ENCODE data around the gene TTC9.

The TTC9 gene

DNA sequence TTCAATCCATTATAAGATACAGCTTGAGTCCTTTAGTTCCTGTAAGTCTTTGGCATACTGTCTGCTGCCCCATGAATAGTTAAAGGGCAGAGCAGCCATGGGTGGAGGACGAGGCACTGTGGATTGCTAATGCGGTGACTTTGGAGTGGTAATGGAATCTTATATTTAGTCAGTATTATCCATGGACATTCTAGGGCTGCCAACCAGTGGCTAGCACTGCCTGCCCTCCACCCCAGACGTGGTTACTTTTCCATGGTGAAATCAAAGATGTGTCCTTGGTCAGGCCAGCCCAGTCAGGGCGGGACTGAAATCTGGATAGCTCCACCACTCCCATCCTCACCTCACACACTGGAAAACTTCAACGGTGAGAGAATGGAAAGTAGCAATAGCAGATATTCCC lies 2.3 kb downstream of the TTC9 start:
- H3K4me3 ChIP-seq (ENCODE audit: low read depth, low read length): peak overlapping the region; percentile 59
- TF ChIP-seq, protein P1, sequence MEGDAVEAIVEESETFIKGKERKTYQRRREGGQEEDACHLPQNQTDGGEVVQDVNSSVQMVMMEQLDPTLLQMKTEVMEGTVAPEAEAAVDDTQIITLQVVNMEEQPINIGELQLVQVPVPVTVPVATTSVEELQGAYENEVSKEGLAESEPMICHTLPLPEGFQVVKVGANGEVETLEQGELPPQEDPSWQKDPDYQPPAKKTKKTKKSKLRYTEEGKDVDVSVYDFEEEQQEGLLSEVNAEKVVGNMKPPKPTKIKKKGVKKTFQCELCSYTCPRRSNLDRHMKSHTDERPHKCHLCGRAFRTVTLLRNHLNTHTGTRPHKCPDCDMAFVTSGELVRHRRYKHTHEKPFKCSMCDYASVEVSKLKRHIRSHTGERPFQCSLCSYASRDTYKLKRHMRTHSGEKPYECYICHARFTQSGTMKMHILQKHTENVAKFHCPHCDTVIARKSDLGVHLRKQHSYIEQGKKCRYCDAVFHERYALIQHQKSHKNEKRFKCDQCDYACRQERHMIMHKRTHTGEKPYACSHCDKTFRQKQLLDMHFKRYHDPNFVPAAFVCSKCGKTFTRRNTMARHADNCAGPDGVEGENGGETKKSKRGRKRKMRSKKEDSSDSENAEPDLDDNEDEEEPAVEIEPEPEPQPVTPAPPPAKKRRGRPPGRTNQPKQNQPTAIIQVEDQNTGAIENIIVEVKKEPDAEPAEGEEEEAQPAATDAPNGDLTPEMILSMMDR (IDR thresholded peaks at IDR 0.05; ENCODE audit: borderline replicate concordance, insufficient read depth, low read depth, low read length): no peak

DNA sequence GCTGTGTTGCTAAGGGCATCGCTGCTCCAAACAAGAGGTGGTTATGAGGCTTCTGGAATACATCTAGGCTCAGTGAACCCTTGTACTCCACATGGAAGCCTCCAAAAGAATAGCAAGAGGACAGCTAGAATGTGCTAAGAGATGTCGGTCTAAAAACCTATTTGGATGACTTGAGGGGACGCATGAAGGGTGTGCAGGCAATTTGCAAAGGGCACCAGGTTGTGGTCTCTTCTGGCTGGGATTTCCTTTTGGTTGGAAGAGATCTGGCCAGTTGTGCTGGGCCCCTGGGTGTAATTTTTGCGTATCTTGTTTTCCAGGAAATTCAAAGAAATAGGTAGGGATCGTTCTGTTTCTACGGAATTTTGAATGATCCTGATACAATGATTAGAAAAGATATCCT lies 4.2 kb downstream of the TTC9 start:
- TF ChIP-seq, protein P1 (IDR thresholded peaks at IDR 0.05; ENCODE audit: borderline replicate concordance, insufficient read depth, low read depth, low read length): no peak
- no peak overlapping the region for H3K4me3 ChIP-seq (ENCODE audit: low read depth, low read length)

DNA sequence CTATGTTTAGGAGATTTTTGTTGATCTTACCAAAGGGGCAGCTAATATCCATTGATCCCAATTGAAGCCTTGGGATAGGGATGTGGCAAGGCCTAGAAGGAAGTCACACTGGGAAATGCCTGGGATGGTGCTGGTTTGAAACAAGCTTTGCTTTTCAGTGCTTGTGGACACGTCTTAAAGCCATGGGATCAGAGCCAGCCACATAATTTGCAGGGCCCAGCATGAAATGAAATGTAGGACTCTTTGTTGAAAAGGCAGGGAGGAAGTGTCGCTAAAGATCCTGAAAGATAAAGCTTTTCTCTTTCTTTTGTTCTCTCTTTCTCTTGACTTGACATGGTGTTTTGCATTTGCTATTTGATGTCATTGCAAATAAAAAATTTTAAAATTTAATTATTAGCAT lies 5.0 kb downstream of the TTC9 start:
- H3K4me3 ChIP-seq (ENCODE audit: low read depth, low read length): no peak overlapping the region
- TF ChIP-seq, protein P1 (IDR thresholded peaks at IDR 0.05; ENCODE audit: borderline replicate concordance, insufficient read depth, low read depth, low read length): no peak

DNA sequence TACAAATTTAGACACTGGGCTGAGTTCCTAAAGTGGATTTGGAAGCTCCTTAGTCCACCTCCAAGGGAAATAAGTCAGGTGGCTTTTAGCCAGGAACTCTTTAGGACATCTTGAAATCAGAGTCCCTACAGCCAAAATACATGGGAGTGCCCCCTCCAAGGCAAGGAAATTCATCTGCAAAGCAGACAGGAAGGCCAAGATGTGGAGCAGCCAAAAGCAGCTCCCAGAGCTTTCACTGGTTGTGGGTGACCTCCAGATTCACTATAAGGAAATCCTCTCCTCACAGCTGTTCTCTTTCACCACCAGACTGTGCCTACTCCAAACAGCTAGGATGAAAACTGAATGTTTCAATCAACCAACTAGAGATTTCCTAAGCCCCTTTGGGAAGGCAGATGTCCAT lies 6.6 kb downstream of the TTC9 start:
- TF ChIP-seq, protein P1 (IDR thresholded peaks at IDR 0.05; ENCODE audit: borderline replicate concordance, insufficient read depth, low read depth, low read length): no peak
- no peak overlapping the region for H3K4me3 ChIP-seq (ENCODE audit: low read depth, low read length)

DNA sequence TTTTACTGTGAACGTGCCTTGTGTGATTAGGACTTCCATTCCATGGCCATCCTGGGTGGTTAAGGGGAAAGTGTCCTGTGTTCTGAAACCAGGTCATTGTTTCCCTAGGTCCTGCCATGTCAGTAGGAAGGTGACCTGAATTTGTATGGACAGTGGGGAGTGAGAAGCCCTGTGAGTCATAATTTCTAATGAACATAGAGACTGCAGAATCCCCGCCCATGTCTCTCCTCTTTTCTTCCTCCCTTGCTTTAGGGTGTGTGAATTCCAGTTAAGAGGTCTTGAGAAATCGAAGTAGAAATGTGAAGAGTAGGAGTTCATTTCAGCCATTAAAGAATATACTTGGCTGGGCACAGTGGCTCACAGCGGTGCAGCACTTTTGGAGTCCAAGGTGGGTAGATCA lies 8.1 kb downstream of the TTC9 start:
- TF ChIP-seq, protein P1 (IDR thresholded peaks at IDR 0.05; ENCODE audit: borderline replicate concordance, insufficient read depth, low read depth, low read length): no peak
- no peak overlapping the region for H3K4me3 ChIP-seq (ENCODE audit: low read depth, low read length)

DNA sequence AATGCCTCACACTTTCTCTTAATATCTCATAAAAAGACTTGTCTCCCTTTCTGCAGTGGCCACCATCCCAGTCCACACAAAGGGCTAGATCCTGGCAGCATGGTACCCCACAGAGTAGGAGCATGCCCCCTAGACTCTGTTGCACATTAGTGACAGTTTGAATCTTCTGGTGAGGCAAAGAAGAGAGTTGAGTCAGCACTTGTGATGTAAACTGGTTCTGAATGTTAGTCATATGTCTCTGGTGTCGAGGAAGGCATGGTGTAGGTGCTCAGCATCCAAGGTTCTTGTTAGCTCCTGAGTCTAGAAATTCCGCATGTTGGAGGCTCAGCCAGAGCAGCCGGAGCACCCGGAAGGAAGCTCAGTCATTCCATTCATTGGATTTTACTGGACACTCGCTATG lies 9.8 kb downstream of the TTC9 start:
- TF ChIP-seq, protein P1 (IDR thresholded peaks at IDR 0.05; ENCODE audit: borderline replicate concordance, insufficient read depth, low read depth, low read length): no peak
- no peak overlapping the region for H3K4me3 ChIP-seq (ENCODE audit: low read depth, low read length)

DNA sequence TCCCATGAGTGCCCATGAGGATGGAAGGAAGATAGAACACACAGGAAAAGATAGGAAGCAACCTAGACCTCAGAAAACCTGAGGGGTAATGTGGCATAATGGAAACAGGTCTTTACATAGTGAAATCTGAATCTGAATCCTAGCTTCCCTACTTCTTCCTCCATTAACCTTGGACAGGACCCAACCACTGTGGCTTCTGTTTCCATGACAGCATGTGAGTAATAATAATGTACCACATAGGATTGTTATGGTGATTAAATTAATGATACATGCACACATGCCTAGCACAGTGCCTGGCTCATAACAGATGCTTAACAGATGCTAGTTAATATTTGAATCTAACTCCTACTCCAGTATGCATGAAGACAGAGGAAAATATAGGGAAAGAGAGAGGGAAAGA lies 11.2 kb downstream of the TTC9 start:
- TF ChIP-seq, protein P1 (IDR thresholded peaks at IDR 0.05; ENCODE audit: borderline replicate concordance, insufficient read depth, low read depth, low read length): no peak
- no peak overlapping the region for H3K4me3 ChIP-seq (ENCODE audit: low read depth, low read length)

All from GM12875 (cell line).